Measurements from ENCODE around the gene GTF3C6.

The GTF3C6 gene, protein sequence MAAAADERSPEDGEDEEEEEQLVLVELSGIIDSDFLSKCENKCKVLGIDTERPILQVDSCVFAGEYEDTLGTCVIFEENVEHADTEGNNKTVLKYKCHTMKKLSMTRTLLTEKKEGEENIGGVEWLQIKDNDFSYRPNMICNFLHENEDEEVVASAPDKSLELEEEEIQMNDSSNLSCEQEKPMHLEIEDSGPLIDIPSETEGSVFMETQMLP

DNA sequence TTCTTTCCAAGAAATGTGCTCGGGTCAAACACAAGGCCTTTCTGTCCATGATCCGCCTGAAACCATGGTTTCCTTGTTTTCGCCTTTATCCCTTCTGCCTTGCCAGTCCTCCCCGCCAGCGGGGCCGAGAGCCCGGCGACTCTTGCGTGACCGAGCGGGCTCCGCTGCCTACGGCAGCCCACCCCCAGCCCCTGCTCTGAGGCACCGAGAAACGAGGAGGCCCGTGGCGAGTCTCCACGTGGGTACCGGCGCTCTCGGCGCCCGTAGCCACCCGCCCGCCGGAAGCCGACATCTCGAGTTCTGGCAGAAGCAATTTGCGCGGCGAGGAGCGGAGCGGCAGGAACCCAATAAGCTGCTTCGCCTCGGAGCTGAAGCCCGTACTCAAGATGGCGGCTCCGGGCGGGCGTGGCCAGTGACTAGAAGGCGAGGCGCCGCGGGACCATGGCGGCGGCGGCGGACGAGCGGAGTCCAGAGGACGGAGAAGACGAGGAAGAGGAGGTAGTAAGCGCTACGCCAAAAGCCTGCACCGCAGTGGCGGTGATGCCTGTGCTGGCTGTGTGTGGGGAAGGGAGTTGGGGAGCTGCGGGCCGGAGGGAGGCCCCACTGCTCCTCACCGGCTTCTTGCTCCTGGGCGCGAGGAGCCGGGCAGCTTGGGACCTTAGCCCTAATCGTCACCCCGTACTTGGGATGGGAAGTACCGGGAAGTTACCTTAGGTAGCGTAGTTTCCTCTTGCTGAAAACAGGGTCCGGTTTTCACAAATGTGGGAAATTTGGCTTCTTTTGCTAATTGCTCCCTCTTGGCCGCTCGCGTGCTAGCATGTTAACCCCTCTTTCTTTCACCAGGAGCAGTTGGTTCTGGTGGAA lies at the start of gene GTF3C6:
Gene GTF3C6 (plus strand): TSS at position 378 of the 864 bp plus-strand sequence. CDS start 64 bp downstream, at position 442.
- H3K4me3 ChIP-seq (ENCODE audit: low read length): peak within 1 kb of the TSS; percentile 94
- peak; percentile 71 for DNase-seq (ENCODE audit: low read depth)
- TF ChIP-seq, protein P1, sequence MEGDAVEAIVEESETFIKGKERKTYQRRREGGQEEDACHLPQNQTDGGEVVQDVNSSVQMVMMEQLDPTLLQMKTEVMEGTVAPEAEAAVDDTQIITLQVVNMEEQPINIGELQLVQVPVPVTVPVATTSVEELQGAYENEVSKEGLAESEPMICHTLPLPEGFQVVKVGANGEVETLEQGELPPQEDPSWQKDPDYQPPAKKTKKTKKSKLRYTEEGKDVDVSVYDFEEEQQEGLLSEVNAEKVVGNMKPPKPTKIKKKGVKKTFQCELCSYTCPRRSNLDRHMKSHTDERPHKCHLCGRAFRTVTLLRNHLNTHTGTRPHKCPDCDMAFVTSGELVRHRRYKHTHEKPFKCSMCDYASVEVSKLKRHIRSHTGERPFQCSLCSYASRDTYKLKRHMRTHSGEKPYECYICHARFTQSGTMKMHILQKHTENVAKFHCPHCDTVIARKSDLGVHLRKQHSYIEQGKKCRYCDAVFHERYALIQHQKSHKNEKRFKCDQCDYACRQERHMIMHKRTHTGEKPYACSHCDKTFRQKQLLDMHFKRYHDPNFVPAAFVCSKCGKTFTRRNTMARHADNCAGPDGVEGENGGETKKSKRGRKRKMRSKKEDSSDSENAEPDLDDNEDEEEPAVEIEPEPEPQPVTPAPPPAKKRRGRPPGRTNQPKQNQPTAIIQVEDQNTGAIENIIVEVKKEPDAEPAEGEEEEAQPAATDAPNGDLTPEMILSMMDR (conservative IDR thresholded peaks at IDR 0.05; ENCODE audit: low read depth, low read length): no peak

DNA sequence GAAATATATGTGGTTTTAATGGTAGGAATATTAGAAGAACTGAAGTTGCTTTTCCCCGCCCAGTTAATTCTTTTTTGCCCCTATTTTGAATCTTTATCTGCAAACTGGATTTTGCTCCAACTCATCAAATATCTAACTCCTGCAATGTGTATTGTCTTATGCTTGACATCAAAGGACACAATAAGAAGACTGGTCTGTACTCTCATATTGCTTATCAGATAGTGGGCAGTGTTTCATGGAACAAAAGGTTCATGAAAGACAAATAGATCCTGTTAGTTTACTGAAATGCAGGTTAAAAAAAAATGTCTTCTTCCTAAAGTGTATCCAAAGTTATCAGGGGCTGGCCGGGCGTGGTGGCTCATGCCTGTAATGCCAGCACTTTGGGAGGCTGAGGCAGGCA lies 27.7 kb upstream of the GTF3C6 start:
- TF ChIP-seq, protein P1 (conservative IDR thresholded peaks at IDR 0.05; ENCODE audit: low read depth, low read length): no peak
- no peak for DNase-seq (ENCODE audit: low read depth)
- no peak overlapping the region for H3K4me3 ChIP-seq (ENCODE audit: low read length)

DNA sequence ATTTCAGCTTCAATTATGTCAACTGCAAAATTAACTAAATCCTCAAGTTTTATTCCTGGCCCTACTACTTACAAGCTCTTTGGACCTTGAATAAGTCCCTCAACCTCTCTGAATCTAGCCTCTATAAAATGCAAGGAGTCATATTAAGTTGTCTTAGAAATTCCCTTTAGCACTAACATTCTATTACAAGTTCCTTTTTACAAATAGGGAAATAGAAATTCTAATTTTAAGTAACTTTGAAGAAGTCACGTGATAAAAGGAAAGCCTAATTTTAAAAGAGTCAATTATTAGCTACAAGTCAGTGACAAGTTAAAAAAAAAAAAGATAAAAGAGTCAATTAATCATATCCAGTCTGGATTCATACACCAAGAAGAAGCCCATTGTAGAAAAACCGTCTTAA lies 24.6 kb upstream of the GTF3C6 start:
- peak; percentile 18 for DNase-seq (ENCODE audit: low read depth)
- H3K4me3 ChIP-seq (ENCODE audit: low read length): no peak overlapping the region
- TF ChIP-seq, protein P1 (conservative IDR thresholded peaks at IDR 0.05; ENCODE audit: low read depth, low read length): no peak

DNA sequence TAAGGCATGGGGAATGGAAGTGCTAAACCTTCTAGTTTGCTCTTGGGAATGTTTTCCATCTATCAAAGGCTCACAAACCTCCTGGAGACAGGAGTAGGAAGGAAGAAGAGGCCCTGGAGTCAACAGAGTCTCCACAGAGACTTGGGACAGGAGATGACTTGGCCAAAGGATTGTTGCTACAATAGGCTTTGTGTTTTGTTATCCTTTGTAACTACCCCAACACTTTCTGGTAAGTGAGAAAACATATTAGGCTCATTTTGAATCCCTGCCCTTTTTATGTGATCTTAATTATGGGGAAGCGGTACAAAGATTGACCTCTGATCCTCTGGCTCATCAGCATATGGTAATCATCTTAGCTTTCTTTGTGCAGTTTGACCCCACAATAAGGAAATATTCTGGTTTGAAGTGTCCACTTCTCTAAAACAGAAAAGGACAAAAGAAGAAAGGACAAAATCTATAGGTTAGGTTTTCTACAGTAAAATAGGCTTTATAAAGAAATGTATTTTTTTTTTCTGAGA lies 24.1 kb upstream of the GTF3C6 start:
- TF ChIP-seq, protein P1 (conservative IDR thresholded peaks at IDR 0.05; ENCODE audit: low read depth, low read length): no peak
- no peak overlapping the region for H3K4me3 ChIP-seq (ENCODE audit: low read length)
- no peak for DNase-seq (ENCODE audit: low read depth)

DNA sequence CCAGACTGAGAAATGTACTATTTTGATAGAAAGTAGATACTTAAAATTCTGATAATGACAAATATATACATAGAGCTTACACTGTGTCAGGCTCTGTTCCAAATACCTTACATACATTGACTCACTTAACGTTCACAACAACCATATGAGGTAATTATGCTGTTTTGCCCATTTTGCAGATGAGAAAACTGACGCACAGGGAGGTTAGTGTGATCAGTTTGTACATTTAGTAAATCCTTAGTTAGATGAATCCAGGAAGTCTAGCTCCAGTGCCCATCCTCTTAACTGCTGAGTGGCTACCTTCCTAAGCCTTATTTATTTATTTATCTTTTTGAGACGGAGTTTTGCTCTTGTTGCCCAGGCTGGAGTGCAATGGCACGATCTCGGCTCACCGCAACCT lies 23.3 kb upstream of the GTF3C6 start:
- H3K4me3 ChIP-seq (ENCODE audit: low read length): no peak overlapping the region
- TF ChIP-seq, protein P1 (conservative IDR thresholded peaks at IDR 0.05; ENCODE audit: low read depth, low read length): no peak
- DNase-seq (ENCODE audit: low read depth): no peak

DNA sequence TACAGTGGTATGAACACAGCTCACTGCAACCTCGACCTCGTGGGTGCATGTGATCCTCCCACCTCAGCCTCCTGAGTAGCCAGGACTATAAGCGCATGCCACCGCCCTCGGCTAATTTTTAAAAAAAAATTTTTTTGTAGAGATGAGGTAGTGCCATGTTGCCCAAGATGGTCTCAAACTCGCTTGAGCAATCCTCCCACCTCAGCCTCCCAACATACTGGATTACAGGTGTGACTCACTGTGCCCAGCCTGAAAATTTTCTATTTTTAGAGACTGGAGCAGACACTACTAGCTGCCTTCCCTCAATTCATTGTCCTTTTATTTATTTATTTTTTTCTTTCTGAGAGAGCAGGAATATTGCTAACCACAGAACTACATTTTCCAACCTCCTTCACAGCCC lies 20.3 kb upstream of the GTF3C6 start:
- no peak for DNase-seq (ENCODE audit: low read depth)
- H3K4me3 ChIP-seq (ENCODE audit: low read length): no peak overlapping the region
- TF ChIP-seq, protein P1 (conservative IDR thresholded peaks at IDR 0.05; ENCODE audit: low read depth, low read length): no peak
